ENCODE results near the gene C1orf87.

The C1orf87 gene

GRCh38 chr1:60073605-60074278 lies at the start of gene C1orf87:
Gene C1orf87, minus strand, starts transcription at chr1:60073770. Its CDS starts 1,127 bp downstream, at chr1:60072643.
- no peak for DNase-seq (ENCODE audit: low read depth in 2 of 2)

GRCh38 chr1:60118085-60118484 lies 44.5 kb upstream of the C1orf87 start:
- DNase-seq (ENCODE audit: low read depth in 2 of 2), result no peak

- DNase-seq (ENCODE audit: low read depth in 2 of 2), result no peak
Measured at GRCh38 chr1:60114745-60115318, 41.3 kb upstream of the C1orf87 start.

- no peak for DNase-seq (ENCODE audit: low read depth in 2 of 2)
Measured at GRCh38 chr1:60113596-60113995, 40.0 kb upstream of the C1orf87 start.

GRCh38 chr1:60113028-60113427 lies 39.5 kb upstream of the C1orf87 start:
- DNase-seq (ENCODE audit: low read depth in 2 of 2), result no peak

- no peak for DNase-seq (ENCODE audit: low read depth in 2 of 2)
Measured at GRCh38 chr1:60111716-60112115, 38.1 kb upstream of the C1orf87 start.

- DNase-seq (ENCODE audit: low read depth in 2 of 2), result no peak
Measured at GRCh38 chr1:60111118-60111517, 37.5 kb upstream of the C1orf87 start.

- no peak for DNase-seq (ENCODE audit: low read depth in 2 of 2)
Measured at GRCh38 chr1:60108196-60108595, 34.6 kb upstream of the C1orf87 start.

- DNase-seq (ENCODE audit: low read depth in 2 of 2), result no peak
Measured at GRCh38 chr1:60103186-60103585, 29.6 kb upstream of the C1orf87 start.

- no peak for DNase-seq (ENCODE audit: low read depth in 2 of 2)
Measured at GRCh38 chr1:60102267-60103061, 28.9 kb upstream of the C1orf87 start.

GRCh38 chr1:60101516-60101915 lies 27.9 kb upstream of the C1orf87 start:
- no peak for DNase-seq (ENCODE audit: low read depth in 2 of 2)

- no peak for DNase-seq (ENCODE audit: low read depth in 2 of 2)
Measured at GRCh38 chr1:60091195-60091715, 17.7 kb upstream of the C1orf87 start.

- no peak for DNase-seq (ENCODE audit: low read depth in 2 of 2)
Measured at GRCh38 chr1:60090655-60091054, 17.1 kb upstream of the C1orf87 start.

- DNase-seq (ENCODE audit: low read depth in 2 of 2), result no peak
Measured at GRCh38 chr1:60088620-60089155, 15.1 kb upstream of the C1orf87 start.

GRCh38 chr1:60087681-60088080 lies 14.1 kb upstream of the C1orf87 start:
- DNase-seq (ENCODE audit: low read depth in 2 of 2), result no peak

GRCh38 chr1:60078182-60078581 lies 4.6 kb upstream of the C1orf87 start:
- no peak for DNase-seq (ENCODE audit: low read depth in 2 of 2)

GRCh38 chr1:60071296-60071695 lies 2.3 kb downstream of the C1orf87 start:
- DNase-seq (ENCODE audit: low read depth in 2 of 2), result no peak

- no peak for DNase-seq (ENCODE audit: low read depth in 2 of 2)
Measured at GRCh38 chr1:60069691-60070090, 3.9 kb downstream of the C1orf87 start.

GRCh38 chr1:60068393-60069045 lies 5.1 kb downstream of the C1orf87 start:
- no peak for DNase-seq (ENCODE audit: low read depth in 2 of 2)

GRCh38 chr1:60066001-60066400 lies 7.6 kb downstream of the C1orf87 start:
- no peak for DNase-seq (ENCODE audit: low read depth in 2 of 2)

- no peak for DNase-seq (ENCODE audit: low read depth in 2 of 2)
Measured at GRCh38 chr1:60065199-60065598, 8.4 kb downstream of the C1orf87 start.

GRCh38 chr1:60063561-60063960 lies 10.0 kb downstream of the C1orf87 start:
- no peak for DNase-seq (ENCODE audit: low read depth in 2 of 2)

All from stimulated activated CD8-positive, alpha-beta memory T cell treated with anti-CD3 and anti-CD28 coated beads, Interleukin-7, amount 100 ng/mL, for 4 hours (primary cell).